NOMO-1 treated with DMSO at 0.1 percent for 48 hours (cell line): ENCODE measurements around the gene GATAD2A.
"Not testable (repeated sequence)": the region's sequence is repeated elsewhere in the genome, so short reads cannot be mapped to it uniquely, and the experiment has no call there.

Experiments used
- DNase-seq: peaks from one replicate; lab custom pipeline; 2025; ENCODE audit not compliant: unreplicated experiment; lab: John Stamatoyannopoulos, UW

GATAD2A gene, protein sequence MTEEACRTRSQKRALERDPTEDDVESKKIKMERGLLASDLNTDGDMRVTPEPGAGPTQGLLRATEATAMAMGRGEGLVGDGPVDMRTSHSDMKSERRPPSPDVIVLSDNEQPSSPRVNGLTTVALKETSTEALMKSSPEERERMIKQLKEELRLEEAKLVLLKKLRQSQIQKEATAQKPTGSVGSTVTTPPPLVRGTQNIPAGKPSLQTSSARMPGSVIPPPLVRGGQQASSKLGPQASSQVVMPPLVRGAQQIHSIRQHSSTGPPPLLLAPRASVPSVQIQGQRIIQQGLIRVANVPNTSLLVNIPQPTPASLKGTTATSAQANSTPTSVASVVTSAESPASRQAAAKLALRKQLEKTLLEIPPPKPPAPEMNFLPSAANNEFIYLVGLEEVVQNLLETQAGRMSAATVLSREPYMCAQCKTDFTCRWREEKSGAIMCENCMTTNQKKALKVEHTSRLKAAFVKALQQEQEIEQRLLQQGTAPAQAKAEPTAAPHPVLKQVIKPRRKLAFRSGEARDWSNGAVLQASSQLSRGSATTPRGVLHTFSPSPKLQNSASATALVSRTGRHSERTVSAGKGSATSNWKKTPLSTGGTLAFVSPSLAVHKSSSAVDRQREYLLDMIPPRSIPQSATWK

DNA sequence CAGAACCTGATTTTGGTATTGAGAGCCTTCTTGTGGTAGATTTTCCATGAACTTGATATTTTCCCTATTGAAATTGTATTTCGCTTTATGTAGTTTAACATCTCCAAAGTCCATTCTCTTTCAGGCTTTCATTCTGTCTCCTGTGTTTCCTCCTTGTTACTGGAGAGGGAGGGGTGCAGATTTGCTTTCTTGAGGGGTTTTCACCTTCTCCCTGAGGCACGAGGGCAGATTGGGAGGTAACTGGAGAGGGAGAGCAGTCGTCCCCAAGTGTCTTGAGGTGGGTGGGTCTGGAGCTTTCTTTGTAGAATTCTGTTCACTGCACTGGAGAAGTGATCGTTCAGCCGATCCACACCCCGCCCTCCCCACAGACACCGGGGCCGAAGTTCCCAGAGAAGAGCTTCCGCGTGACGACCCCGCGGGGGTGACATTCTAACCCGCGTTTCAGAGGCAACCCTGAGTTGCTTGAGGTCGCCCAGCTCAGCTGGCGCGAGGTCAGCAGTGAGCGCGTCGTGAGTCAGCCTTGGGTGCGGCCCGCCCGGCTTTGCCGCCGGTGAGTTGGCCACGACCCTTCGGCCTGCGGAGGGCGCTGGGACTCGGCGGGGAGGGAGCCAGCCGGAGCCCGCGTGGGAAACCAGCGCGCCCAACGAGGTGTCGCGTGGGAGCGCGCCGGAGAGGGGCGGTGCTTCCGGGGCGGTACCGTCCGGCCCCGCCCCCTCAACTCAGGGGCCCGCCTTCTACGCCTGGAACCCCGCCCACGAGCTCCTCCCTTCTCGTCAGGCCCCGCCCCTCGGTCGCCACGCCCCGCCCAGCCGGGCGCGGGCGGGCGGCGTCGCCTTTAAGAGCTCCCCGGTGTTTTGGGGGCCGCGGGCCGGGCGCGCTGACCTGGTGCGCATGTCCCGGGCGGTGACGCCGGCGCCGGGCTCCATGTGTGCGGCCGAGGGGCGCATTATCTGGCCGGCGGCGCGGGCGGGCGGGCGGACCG, at the start of gene GATAD2A:
GATAD2A (plus strand) TSS at position 797 of the 982 bp plus-strand sequence. CDS start 59,671 bp downstream, outside the sequence.
- peak; percentile 76 for DNase-seq

DNA sequence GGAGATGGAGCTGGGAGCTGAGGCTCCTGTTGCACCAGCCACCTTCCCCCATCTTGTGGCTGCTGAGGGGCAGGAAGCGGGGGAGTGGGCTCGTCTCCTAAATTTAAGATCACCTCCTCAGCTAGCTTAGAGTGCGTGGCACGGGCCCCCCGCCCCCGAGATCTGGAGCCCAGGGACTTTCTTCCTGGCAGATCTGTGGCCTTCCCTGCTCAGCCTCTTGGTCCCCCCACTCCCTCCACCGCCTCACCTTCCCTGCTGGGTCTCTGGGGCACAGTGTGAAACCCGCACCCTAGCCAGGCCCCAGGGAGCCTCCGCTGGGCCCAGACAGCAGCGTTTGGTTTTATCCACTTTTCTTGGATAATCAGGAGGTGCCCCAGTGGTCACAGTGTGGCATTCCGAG, 49.0 kb upstream of the GATAD2A start:
- no peak for DNase-seq

DNA sequence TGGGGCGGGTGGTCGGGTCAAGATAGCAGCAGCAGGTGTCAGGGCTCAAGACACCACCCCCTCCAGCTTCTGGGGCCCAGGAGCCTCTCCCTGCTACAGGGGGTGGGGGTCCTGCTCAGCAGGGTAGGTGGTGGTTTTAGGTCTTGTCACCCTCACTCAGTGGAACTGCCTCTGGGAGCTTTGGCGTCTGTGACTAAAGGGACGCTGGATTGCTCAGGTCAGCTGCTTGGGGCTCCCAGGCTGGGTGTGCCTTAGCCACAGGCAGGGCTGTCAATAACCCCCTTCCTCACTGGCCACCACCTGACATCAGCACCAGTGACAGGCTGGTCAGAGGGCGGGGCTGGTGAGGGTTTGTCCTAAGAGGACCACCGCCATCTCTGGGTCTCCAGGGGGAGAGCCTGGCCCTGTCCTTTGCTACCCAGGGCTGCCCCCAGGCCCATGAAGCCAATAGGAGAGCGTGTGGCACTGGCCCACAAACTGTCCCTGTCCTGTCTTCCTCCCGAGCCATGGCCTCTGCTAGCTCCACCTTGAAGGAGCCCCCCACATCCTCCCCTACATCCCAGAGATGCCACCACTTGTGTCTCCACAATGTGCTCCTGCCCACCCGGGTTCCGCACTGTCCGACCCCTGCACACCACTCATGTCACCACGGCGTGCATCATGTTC, 48.4 kb upstream of the GATAD2A start:
- no peak for DNase-seq

DNA sequence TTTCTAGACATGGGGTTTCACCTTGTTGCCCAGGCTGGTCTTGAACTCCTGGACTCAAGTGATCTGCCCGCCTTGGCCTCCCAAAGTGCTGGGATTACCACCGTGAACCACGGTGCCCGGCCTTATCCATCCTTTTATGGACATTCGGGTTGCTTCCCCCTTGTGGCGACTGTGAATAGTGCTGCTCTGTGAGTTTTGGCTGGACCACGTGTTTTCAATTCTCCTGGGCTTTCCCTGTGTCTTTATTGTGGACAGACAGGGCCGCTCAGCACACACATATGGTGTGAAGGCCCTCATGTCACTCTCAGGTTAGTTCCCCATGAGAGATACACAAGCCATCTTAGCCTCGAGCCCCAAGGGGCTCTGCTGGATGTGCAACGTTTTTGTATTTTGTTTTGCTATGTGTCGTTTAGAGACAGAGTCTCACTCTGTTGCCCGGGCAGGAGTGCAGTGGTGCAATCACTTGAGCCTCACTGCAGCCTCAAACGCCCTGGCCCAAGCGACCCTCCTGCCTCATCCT, 44.3 kb upstream of the GATAD2A start:
- peak; percentile 67 for DNase-seq

DNA sequence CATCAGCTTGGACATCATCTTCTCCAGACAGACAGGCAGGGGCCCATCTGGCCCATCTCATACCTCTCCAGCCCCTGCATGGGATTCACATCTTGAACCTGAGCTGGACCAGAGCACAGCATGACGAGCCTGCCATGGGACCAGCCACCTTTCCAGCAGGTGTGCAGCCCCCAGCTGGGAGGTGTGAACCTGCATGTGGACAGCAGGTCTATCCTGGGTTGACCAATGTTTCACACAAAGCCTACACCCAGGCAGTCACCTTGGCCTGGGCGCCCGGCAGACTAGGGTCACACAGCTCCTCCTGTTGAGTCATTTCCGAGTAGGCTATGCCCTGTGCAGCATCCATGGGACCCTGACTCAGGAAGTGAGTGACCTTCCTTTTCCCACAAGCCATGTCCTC, 43.4 kb upstream of the GATAD2A start:
- no peak for DNase-seq

DNA sequence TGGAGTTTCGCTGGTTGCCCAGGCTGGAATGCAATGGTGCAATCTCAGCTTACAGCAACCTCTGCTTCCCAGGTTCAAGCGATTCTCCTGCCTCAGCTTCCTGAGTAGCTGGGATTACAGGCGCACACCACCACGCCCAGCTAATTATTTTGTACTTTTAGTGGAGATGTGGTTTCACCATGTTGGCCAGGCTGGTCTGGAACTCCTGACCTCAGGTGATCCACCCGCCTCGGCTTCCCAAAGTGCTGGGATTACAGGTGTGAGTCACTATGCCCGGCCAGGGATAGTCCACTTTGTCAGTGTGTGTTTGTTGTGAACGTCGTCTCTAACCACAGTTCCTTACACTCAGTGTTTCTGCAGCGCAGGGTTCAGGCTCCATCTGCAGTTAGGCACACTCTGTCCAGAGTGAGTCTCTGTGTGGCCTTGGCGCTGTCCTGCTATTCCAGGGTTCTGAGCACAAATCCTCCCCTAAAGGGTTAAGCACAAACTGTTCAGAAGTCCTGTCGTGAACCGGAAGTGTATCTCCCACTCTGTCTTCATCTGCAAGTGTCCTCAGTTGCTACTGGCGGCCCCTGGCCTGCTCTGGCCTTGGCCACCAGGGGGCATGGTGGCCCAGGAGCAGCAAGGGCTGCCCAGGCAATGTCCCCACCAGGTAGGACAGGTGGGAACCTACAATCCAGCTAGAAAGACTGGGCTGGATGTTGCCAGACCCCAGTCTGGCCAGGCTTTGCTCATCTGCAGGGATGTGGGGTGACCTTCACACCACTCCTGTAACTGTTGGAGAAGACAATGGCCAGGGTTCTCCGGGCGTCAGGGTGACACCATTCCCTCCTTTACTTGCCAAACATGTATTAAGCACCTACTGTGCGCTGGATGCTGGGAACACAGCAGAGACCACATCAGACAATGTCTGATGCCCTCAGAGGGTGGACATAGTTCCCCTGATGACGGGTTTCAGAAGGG, 38.8 kb upstream of the GATAD2A start:
- peak; percentile 84 for DNase-seq

DNA sequence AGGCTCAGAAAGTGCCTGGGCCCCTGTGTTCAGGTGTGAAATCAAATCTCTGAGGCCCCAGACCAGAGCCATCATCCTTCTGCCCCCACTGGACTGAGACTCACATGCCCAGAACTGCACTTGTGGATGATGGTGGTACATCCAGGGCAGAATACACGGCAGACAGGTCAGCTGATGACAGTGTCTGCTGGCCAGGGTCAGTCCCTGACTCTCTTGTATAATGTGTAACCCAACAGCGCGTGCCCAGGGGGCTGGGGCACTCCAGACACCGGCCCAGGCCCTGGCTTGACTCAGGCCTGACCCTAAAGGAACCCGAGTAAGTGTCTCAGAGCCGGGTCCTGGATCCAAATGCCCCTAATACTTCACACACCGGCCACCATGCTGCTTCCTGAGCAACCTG, 37.4 kb upstream of the GATAD2A start:
- DNase-seq, result no peak

DNA sequence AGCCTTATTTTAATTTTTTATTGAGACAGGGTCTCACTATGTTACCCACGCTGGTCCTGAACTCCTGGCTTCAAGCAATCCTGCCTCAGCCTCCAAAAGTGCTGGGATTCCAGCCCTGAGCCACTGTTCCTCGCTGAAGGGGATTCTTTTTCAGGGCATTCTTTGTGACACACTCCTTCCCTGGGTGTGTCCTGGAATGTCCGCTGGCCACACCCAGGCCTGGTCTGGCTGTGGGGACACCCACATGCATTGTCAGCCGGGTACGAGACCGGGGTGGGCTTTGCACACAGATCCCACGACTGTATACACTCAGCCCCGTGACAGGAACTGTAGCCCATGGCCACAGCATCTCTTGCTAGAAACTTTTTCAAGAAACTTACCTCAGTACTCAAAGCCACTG, 34.4 kb upstream of the GATAD2A start:
- DNase-seq, result no peak

DNA sequence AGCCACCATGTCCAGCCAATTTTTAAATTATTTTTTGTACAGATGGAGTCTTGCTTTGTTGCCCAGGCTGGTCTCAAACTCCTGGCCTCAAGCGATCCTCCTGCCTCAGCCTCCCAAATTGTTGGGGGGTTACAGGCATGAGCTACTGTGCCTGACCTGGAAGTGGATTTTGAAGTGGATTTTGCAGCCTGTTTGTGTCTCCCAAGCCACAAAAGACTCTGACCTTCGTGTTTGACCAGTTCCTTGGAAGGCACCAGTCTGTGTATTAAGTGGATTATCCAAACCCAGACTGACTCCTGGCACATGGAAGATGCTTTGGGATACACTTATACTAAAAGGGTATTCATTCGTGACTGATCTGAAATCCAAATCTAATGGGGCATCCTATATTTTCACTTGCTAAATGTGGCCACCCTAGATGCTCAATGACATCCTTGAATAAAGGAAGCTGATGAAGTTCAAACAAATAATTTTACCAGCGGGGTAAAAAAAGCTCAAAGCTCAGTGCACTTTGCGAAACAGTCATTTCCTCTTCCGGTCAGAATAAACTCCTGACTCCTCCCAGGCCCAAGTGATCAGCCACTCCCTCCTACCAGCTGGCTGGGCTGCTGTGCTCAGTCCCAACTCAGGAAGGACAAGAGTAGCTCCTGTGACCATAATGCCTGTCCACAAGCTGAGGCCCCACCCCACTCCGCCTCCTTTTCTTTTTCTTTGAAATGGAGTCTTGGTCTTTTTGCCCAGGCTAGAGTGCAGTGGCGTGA, 32.6 kb upstream of the GATAD2A start:
- peak; percentile 98 for DNase-seq

DNA sequence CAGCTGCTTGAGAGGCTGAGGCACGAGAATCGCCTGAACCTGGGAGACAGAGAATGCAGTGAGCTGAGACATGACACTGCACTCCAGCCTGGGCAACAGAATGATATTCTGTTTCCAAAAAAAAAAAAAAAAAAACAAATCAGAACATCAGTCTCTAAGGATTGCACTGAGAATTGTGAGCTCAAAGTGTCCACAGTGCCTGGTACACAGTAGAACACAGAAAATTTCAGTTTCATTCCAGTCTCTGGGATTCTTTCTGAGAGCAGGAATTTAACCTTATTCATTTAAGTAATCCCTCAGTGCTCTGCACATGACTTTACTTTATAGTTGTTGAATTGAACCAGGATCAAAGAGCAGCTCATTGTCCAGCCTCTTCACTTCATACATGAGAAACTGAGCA, 25.9 kb upstream of the GATAD2A start:
- DNase-seq, result no peak

DNA sequence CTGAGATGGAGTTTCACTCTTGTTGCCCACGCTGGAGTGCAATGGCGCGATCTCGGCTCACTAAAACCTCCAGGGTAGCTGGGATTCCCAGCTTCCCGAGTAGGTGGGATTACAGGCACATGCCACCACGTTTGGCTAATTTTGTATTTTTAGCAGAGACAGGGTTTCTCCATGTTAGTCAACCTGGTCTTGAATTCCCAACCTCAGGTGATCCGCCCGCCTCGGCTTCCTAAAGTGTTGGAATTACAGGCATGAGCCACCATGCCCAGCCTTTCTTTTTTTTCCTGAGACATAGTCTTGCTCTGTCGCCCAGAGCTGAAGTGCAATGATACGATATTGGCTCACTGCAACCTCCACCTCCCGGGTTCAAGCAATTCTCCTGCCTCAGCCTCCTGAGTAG, 25.2 kb upstream of the GATAD2A start:
- DNase-seq, result not testable (repeated sequence)

DNA sequence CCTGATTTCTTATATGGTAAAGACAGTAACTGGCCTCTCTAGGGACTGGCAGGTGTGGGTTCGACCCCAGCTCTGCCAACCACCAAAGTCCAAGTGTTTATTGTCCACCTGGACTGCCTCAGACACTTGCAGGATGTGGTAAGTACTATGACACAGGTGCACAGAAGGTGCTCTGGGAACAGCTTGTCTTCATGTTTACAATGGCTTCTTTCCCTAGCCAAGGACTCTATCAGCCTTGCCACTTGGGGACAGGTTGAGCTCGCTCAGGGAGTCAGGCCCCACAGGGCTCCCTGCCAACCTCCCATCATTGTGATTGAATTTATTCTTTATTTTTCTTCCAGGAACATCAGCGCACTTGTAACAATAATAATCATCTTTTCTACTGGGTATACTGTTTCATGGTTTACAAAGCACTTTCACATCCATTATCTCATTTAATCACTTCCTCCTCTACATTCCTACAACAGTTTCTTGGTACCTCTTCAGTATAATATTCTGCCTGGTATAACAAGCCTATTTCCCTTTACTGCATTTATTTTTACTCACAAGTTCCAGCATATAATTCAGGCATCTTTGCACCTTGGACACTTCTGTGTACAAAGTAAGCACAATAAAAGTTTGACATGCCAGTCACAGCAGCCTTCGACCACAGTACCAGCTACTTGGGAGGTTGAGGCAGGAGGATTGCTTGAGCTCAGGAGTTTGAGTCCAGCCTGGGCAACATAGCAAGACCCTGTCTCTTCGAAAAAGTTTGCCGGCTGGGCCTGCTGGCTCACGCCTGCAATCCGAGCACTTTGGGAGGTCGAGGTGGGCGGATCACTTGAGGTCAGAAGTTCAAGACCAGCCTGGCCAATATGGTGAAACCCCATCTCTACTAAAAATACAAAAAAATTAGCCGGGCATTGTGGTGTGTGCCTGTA, 24.2 kb upstream of the GATAD2A start:
- peak; percentile 69 for DNase-seq

DNA sequence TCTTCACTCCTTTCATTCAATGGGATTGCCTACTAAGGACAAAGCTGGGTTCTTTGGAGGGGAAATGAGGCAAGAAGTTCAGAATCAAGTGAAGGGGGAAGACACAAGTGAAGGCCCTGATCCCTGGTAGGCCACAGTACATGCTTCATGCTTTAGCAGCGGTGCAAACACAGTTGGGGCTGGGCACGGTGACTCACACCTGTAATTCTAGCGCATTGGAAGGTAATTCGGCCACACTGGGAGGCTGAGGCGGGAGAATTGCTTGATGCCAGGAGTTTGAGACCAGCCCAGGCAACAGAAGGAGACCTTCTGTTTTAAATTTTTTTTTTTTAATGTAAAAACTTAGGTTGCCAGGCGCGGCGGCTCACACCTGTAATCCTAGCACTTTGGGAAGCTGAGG, 23.4 kb upstream of the GATAD2A start:
- no peak for DNase-seq

DNA sequence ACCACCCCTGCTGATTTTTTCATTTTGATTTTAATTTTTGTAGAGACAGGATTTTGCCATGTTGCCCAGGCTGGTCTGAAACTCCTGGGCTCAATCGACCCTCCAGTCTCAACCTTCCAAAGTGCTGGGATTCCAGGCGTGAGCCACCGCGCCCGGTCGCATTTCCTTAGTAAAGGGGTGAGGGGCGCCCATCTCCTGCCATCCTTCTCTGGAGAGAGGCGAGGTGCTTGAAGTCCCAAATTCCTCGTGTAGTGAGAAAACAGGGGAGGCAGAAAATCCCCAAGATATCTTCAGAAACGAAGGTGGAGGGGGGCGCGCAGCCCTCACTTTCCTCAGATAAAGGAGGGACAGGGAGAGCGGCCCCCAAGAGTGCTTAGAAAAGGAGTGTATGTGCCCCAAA, 21.0 kb upstream of the GATAD2A start:
- DNase-seq, result no peak

DNA sequence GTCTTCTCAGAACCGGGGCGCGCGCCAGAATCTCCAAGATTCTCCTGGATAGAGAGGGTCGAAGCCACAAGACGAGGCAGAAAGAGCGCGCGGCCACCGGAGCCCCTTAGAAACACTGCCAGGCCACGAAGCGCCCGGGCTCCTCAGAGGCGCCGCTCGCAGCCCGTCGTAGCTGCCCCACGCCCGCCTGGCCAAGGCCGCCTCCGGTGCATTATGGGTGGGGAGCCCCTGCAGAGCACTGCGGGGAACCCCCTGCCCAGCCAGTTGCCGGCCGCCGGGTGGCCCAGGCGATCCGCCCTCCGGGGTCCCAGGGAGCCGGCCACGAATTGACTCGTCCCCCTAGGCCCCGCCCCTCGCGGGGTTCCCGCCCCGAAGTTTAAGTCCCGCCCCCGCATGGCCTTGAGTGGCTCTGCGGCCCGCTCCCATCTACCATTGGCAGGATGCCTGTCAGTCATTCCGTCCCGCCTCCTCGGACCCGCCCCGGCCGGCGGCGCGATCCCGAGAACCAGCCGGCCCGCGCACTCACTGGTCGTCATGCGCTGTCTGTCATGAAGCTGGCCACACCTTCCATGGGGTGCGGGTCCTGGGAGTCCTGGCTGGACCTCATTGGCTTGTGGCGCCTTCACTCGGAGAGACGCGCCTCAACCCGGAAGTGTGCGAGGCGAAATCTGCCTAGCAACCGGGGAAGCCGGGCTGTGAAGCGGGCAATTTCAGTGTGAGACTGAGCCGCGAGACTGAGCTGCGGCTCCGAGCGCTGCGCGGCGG, 20.2 kb upstream of the GATAD2A start:
- DNase-seq, result peak; percentile 99

DNA sequence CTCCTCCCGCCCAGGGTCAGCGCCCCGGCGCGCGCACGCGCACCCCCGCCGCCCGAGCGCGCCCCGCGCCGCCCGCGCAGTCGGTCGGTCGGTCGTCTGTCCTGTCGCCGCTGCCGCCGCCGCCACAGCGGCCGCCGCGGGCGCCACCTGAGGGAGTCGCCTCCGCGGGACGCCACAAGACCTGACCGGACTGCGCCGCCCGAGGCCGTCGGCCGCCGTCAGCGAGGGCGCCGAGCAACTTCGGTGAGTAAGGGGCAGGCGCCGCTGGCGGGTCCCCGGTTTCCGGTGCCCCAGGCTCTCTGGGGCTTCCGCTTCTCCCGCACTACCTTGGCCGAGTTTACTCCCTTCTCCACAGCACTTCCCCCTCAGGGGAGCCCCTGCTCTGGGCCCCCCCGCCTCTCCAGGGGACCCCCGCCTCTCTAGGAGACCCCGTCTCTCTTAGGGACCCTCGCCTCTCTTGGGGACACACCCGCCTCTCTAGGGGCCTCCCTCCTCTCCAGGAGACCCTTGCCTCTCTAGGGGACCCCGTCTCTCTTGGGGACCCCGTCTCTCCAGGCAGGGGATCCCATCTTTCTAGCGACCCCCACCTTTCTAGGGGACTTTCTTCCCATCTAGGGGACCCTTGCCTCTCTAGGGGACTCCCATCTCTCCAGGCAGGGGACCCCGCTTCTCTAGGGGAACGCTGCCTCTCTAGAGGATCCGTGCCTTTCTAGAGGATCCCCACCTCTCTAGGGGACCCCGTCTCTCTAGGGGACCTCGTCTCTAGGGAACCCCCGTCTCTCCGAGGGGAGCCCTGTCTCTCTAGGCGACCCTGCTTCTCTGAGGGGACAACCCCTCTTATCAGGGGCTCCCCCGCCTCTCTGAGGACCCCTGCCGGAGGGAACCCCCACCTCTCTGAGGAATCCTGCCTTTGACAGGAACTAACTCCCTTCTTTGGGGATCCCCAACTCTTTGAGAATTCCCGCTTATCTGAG, 19.3 kb upstream of the GATAD2A start:
- peak; percentile 60 for DNase-seq
